Measurements from ENCODE around the gene BRAP. TPM values are rescaled to one million over a fixed set of nuclear protein-coding genes. Genes with fewer than 3 reads are reported as not detected.
A peak's percentile ranks its signal among the peaks of the same experiment; 100 is the strongest.
"Not testable (repeated sequence)": the region's sequence is repeated elsewhere in the genome, so short reads cannot be mapped to it uniquely, and the experiment has no call there.

Gene BRAP
- total RNA-seq, 1 donor from 2014 or later = 16.7 TPM

DNA sequence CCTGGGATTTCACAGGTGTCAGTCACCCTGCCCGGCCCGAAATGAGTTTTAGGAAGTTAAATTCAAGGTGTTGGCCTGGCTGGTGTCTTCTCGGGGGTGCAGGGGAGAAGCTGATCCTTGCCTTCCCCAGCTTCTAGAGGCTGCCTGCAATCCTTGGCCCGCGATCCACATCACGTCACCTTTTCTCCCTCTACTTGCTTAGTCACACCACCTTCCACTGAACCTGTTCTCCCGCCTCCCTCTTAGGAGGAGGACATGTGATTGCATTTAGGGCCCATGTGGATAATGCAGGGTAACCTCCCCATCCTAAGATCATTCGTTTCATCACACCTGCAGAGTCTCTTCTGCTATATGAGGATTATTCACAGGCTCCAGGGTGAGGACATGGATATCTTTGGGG is 61.2 kb downstream of the BRAP start:
- Histone ChIP-seq H3K9me3 (no peaks in the 10 kb centered on the region), H3K4me1 (no peaks in the 10 kb centered on the region), H3K27ac (no peak overlapping the region), H3K27me3 (ENCODE audit: low read depth) (no peaks in the 10 kb centered on the region), H3K4me3 (no peak overlapping the region), H3K36me3 (no peaks in the 10 kb centered on the region)
- DNase-seq (no peak), ATAC-seq (peak; percentile 70 to 87)
- intact Hi-C loops (cut with DNase I) = no loop called here
- TF ChIP-seq, protein P1, sequence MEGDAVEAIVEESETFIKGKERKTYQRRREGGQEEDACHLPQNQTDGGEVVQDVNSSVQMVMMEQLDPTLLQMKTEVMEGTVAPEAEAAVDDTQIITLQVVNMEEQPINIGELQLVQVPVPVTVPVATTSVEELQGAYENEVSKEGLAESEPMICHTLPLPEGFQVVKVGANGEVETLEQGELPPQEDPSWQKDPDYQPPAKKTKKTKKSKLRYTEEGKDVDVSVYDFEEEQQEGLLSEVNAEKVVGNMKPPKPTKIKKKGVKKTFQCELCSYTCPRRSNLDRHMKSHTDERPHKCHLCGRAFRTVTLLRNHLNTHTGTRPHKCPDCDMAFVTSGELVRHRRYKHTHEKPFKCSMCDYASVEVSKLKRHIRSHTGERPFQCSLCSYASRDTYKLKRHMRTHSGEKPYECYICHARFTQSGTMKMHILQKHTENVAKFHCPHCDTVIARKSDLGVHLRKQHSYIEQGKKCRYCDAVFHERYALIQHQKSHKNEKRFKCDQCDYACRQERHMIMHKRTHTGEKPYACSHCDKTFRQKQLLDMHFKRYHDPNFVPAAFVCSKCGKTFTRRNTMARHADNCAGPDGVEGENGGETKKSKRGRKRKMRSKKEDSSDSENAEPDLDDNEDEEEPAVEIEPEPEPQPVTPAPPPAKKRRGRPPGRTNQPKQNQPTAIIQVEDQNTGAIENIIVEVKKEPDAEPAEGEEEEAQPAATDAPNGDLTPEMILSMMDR (IDR thresholded peaks at IDR 0.05) = no peak

DNA sequence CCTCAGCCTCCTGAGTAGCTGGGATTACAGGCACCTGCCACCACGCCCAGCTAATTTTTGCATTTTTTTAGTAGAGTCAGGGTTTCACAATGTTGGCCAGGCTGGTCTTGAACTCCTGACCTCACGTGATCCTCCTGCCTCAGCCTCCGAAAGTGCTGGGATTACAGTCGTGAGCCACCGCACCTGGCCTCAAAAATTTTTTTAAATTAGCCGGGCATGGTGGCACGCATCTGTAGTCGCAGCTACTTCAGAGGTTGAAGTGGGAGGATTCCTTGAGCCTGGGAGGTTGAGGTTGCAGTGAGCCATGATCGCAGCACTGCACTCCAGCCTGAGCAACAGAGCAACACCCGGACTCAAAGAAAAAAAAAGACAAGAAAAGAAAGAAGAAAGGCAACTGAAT is 67.9 kb downstream of the BRAP start:
- intact Hi-C loops (cut with DNase I); DNase-seq; H3K36me3 ChIP-seq; ATAC-seq; H3K27me3 ChIP-seq (ENCODE audit: low read depth); H3K4me3 ChIP-seq; H3K4me1 ChIP-seq; H3K9me3 ChIP-seq; H3K27ac ChIP-seq: not testable (repeated sequence)

DNA sequence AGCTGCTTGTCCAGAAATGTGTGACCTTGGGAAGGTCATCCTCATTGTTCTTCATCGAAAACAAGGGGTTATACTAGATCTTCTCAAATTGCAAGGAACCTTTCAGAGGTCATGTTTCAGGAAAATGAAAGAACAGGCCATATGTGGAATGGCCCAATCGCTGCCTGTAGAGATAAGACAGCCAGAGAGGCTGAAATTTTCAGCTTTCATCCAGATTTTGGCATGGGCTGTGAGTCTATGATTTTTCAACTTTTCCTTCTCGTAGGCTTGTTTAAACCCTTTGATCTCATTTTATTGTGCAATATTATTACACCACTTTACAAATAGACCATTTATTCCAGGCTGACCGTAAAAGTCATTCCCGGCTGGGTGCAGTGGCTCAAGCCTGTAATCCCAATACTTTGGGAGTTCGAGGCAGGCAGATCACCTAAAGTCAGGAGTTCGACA is 69.6 kb downstream of the BRAP start:
- ATAC-seq (peak; percentile 58 to 69), DNase-seq (no peak)
- TF ChIP-seq, protein P1 (IDR thresholded peaks at IDR 0.05) = no peak
- H3K4me3 ChIP-seq = no peak overlapping the region
- no peaks in the 10 kb centered on the region for H3K4me1 ChIP-seq
- no peaks in the 10 kb centered on the region for H3K36me3 ChIP-seq
- intact Hi-C loops (cut with DNase I) = no loop called here
- H3K9me3 ChIP-seq = no peaks in the 10 kb centered on the region
- no peaks in the 10 kb centered on the region for H3K27me3 ChIP-seq (ENCODE audit: low read depth)
- no peak overlapping the region for H3K27ac ChIP-seq

DNA sequence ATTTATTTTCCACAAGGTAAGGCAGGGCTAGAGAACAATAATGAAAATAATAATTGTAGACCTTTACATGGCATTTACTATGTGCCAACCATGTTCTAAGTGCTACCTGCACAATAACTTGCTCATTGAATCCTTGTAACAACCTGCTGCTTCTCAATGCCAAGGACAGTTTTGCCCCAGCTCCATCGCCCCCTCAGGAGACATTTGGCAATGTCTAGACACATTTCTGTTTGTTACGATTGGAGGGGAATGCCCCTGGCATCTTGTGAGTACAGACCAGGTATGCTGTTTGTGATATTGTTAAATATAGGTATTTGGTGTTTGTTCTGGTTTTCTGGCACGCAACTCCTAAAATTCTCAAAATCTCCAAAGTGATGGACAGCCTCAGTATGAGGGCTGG is 78.5 kb downstream of the BRAP start:
- H3K27me3 ChIP-seq (ENCODE audit: low read depth) = no peaks in the 10 kb centered on the region
- H3K4me3 ChIP-seq = no peak overlapping the region
- ATAC-seq (no peak), DNase-seq (no peak)
- no peaks in the 10 kb centered on the region for H3K4me1 ChIP-seq
- no peaks in the 10 kb centered on the region for H3K9me3 ChIP-seq
- no peak overlapping the region for H3K27ac ChIP-seq
- TF ChIP-seq, protein P1 (IDR thresholded peaks at IDR 0.05) = no peak
- no peaks in the 10 kb centered on the region for H3K36me3 ChIP-seq
- intact Hi-C loops (cut with DNase I) = no loop called here

DNA sequence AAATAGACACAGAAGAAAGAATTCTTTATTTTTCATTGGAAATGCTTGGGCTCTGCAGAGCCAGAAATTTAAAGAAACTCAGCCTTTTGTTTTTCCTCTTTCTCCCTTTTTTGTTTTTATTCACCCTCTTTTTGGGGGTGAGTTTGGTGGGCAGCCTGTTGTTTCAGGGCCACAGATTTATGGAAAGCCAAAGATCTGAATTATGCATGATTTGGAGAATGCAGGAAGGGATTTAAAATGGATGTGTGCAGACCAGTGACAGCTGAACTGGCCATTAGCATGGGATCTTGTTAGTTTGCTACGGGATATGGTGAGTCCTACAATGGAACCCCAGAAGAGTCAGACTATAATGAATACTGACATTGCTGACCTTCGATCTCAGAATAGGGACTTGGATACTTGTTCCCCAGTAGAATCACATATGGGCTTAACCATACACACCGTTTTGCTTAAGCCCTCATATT is 79.0 kb downstream of the BRAP start:
- Histone ChIP-seq H3K9me3 (no peaks in the 10 kb centered on the region), H3K36me3 (no peaks in the 10 kb centered on the region), H3K4me3 (no peak overlapping the region), H3K27ac (no peak overlapping the region), H3K27me3 (ENCODE audit: low read depth) (no peaks in the 10 kb centered on the region), H3K4me1 (no peaks in the 10 kb centered on the region)
- intact Hi-C loops (cut with DNase I) = no loop called here
- TF ChIP-seq, protein P1 (IDR thresholded peaks at IDR 0.05) = no peak
- ATAC-seq (no peak), DNase-seq (no peak)

DNA sequence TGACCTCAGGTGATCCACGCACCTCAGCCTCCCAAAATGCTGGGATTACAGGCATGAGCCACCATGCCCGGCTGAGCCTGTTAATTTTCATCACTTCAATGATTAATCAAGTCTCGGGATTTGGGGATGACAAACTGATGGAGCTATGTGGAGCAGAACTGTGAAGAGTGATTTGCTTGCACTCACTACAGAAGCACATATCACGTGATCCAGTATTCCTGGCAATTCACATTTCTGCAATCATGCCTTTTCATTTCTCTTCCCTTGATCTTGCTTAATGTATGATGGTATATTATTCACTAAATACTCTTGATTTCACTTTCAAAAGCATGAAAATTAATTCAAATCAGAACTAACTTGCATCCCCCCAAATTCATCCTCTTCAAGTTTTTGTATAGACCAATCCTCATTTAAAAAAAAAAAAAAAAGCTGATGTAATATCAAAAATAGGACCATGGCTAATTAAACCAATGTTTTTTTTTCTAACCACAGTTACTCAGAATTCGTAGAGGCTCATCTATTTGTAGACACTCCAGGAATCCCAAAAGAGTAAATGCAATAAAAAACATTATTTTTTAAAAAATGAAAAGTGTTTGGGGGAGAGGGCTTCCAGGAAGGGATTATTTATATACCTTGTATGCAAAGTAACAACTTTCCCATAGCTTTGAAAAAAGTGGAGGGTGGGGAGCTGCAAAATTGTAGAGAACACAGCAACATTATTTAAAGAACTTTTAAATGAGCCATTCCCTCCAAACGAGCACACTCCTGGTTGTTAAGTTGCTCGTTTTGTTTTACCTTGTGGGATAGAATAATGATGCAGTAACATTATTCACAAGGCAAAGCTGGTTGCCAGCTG is 79.6 kb downstream of the BRAP start:
- no peaks in the 10 kb centered on the region for H3K36me3 ChIP-seq
- H3K4me3 ChIP-seq = no peak overlapping the region
- no peaks in the 10 kb centered on the region for H3K9me3 ChIP-seq
- H3K27ac ChIP-seq = no peak overlapping the region
- no peak for DNase-seq
- H3K4me1 ChIP-seq = no peaks in the 10 kb centered on the region
- TF ChIP-seq, protein P1 (IDR thresholded peaks at IDR 0.05) = no peak
- no peak for ATAC-seq
- intact Hi-C loops (cut with DNase I) = no loop called here
- H3K27me3 ChIP-seq (ENCODE audit: low read depth) = no peaks in the 10 kb centered on the region

DNA sequence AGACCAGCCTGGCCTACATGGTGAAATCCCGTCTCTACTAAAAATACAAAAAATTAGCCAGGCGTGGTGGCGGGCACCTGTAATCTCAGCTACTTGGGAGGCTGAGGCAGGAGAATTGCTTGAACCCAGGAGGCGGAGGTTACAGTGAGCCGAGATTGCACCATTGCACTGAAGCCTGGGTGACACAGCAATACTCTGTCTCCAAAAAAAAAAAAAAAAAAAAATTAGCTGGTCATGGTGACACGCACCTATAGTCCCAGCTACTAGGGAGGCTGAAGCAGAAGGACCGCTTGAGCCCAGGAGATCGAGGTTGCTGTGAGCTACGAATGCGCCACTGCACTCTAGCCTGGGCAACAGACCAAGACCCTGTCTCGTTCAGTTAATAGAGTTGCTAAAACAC is 82.9 kb downstream of the BRAP start:
- H3K27ac ChIP-seq; H3K4me3 ChIP-seq; H3K4me1 ChIP-seq; H3K27me3 ChIP-seq (ENCODE audit: low read depth); H3K36me3 ChIP-seq; intact Hi-C loops (cut with DNase I); H3K9me3 ChIP-seq; DNase-seq; ATAC-seq: not testable (repeated sequence)

Data from lower lobe of right lung (tissue), 2 donors.